Parathyroid adenoma (tissue), 2 donors: Measurements from ENCODE around the gene COL11A2.

Source experiments
- H2AFZ ChIP-seq: fragments of 300-600 bp; sonication (generic); one replicate; pipeline ENCODE4 v1.7.0; 2017; ENCODE audit warnings: antibody characterized with exemption, mild to moderate bottlenecking
- H3K27ac ChIP-seq: fragments of 300-600 bp; sonication (generic); one replicate; pipeline ENCODE4 v1.7.0; 2017
- H3K27me3 ChIP-seq: fragments of 300-600 bp; sonication (generic); one replicate; pipeline ENCODE4 v1.7.0; 2017; ENCODE audit warnings: low read length; ENCODE audit not compliant: control insufficient read depth, insufficient read depth
- H3K36me3 ChIP-seq: fragments of 300-600 bp; sonication (generic); one replicate; pipeline ENCODE4 v1.7.0; 2017; ENCODE audit warnings: low read length; ENCODE audit not compliant: control insufficient read depth, insufficient read depth
- H3K4me1 ChIP-seq: fragments of 300-600 bp; sonication (generic); one replicate; pipeline ENCODE4 v1.7.0; 2017; ENCODE audit warnings: control low read depth
- H3K4me2 ChIP-seq: fragments of 300-600 bp; sonication (generic); one replicate; pipeline ENCODE4 v1.7.0; 2017; ENCODE audit warnings: low read length
- H3K4me3 ChIP-seq: fragments of 300-600 bp; sonication (generic); one replicate; pipeline ENCODE4 v1.7.0; 2017; ENCODE audit warnings: low read depth, low read length
- H3K79me2 ChIP-seq: fragments of 300-600 bp; sonication (generic); one replicate; pipeline ENCODE4 v1.7.0; 2017; ENCODE audit warnings: control low read depth
- H3K9ac ChIP-seq: fragments of 300-600 bp; sonication (generic); one replicate; pipeline ENCODE4 v1.7.0; 2017; ENCODE audit warnings: mild to moderate bottlenecking
- H3K9me3 ChIP-seq: fragments of 300-600 bp; sonication (generic); one replicate; pipeline ENCODE4 v1.7.0; 2017; ENCODE audit warnings: low read length; ENCODE audit not compliant: control insufficient read depth
- CTCF ChIP-seq: fragments of 300-600 bp; sonication (generic); IDR thresholded peaks from one replicate; pipeline ENCODE4 v1.7.0; 2017; ENCODE audit warnings: antibody characterized with exemption, mild to moderate bottlenecking
- donor health status: primary hyperparathyroidism.

COL11A2 gene

GRCh38 chr6:33198853-33199436, 6.7 kb upstream of the COL11A2 start:
- Histone ChIP-seq H3K4me3 (peak overlapping the region; percentile 81), H3K9me3 (no peaks in the 10 kb centered on the region), H3K27me3 (no peaks in the 10 kb centered on the region), H3K4me2 (peak overlapping the region; percentile 82), H3K4me1 (peaks cover 22% of the 10 kb centered on the region), H3K9ac (no peak overlapping the region), H2AFZ (no peak overlapping the region), H3K36me3 (no peaks in the 10 kb centered on the region), H3K79me2 (peaks cover 36% of the 10 kb centered on the region), H3K27ac (no peak overlapping the region)
- TF ChIP-seq CTCF = no peak

- H3K79me2 ChIP-seq = peaks cover 33% of the 10 kb centered on the region
- no peaks in the 10 kb centered on the region for H3K27me3 ChIP-seq
- TF ChIP-seq CTCF = no peak
- H3K9ac ChIP-seq = no peak overlapping the region
- no peak overlapping the region for H3K4me3 ChIP-seq
- peaks cover 25% of the 10 kb centered on the region for H3K4me1 ChIP-seq
- no peak overlapping the region for H3K4me2 ChIP-seq
- H3K36me3 ChIP-seq = no peaks in the 10 kb centered on the region
- no peaks in the 10 kb centered on the region for H3K9me3 ChIP-seq
- H2AFZ ChIP-seq = no peak overlapping the region
- no peak overlapping the region for H3K27ac ChIP-seq
Measured at GRCh38 chr6:33198159-33198852, 6.0 kb upstream of the COL11A2 start.

GRCh38 chr6:33197431-33198048, 5.3 kb upstream of the COL11A2 start:
- Histone ChIP-seq H3K79me2 (peaks cover 26% of the 10 kb centered on the region), H3K27ac (no peak overlapping the region), H3K4me1 (peaks cover 30% of the 10 kb centered on the region), H3K4me3 (no peak overlapping the region), H3K4me2 (no peak overlapping the region), H3K36me3 (no peaks in the 10 kb centered on the region), H2AFZ (no peak overlapping the region), H3K9ac (no peak overlapping the region), H3K27me3 (no peaks in the 10 kb centered on the region), H3K9me3 (no peaks in the 10 kb centered on the region)
- peak; percentile 66 for TF ChIP-seq CTCF

- Histone ChIP-seq H3K36me3 (no peaks in the 10 kb centered on the region), H3K4me1 (peaks cover 31% of the 10 kb centered on the region), H3K4me2 (no peak overlapping the region), H2AFZ (no peak overlapping the region), H3K9ac (no peak overlapping the region), H3K4me3 (no peak overlapping the region), H3K27me3 (no peaks in the 10 kb centered on the region), H3K79me2 (peaks cover 8% of the 10 kb centered on the region), H3K9me3 (no peaks in the 10 kb centered on the region), H3K27ac (no peak overlapping the region)
- no peak for TF ChIP-seq CTCF
Measured at GRCh38 chr6:33195304-33196165, 3.3 kb upstream of the COL11A2 start.
